K562 (cell line): ENCODE results near the gene YAF2. TPM values are rescaled to one million over a fixed set of nuclear protein-coding genes. Genes with fewer than 3 reads are reported as not detected.

Experiments
- CCNT2 ChIP-seq: IDR thresholded peaks from 2 replicates; pipeline ENCODE4 v1.6.1; 2011; ENCODE audit warnings: borderline replicate concordance, low read depth, mild to moderate bottlenecking, moderate library complexity, mixed read lengths, low read length; ENCODE audit not compliant: insufficient read length; ENCODE audit errors: extremely low read depth
- CHD2 ChIP-seq: IDR thresholded peaks from 2 replicates; pipeline ENCODE4 v1.6.1; 2011; ENCODE audit warnings: low read depth, low read length
- CTBP1 ChIP-seq: fragments of 450-650 bp; IDR thresholded peaks from 2 replicates; pipeline ENCODE4 v1.6.1; 2016; ENCODE audit warnings: borderline replicate concordance
- ELF2 ChIP-seq: fragments of 250-450 bp; sonication (Bioruptor Pico); IDR thresholded peaks from 2 replicates; pipeline ENCODE4 v1.5.0; 2021; ENCODE audit warnings: mild to moderate bottlenecking
- FOSL1 ChIP-seq: fragments of 200-800 bp; sonication (Bioruptor generic); conservative IDR thresholded peaks from 2 replicates; pipeline ENCODE4 v1.6.1; 2016; ENCODE audit warnings: missing genetic modification characterization, missing compliant biosample characterization
- HDAC1 ChIP-seq, 2 experiments: fragments of 450-650 bp; IDR thresholded peaks; 2 replicates each; pipeline ENCODE4 v1.6.1; 2016 to 2017; ENCODE audit warnings: inconsistent platforms in 1 of 2, mild to moderate bottlenecking in 1 of 2, moderate library complexity in 1 of 2
- HIVEP1 ChIP-seq: fragments of 250-450 bp; sonication (Bioruptor Pico); IDR thresholded peaks from 2 replicates; pipeline ENCODE4 v1.4.0; 2020; ENCODE audit warnings: mild to moderate bottlenecking
- HNRNPK ChIP-seq: fragments of 200-400 bp; formaldehyde crosslinking; IDR thresholded peaks from one replicate; pipeline ENCODE4 v1.6.1; 2018; ENCODE audit warnings: mild to moderate bottlenecking, low read depth, low read length; ENCODE audit not compliant: poor library complexity, severe bottlenecking
- HOMEZ ChIP-seq: fragments of 250-450 bp; sonication (Bioruptor Pico); IDR thresholded peaks from 2 replicates; pipeline ENCODE4 v1.4.0; 2020; ENCODE audit warnings: mild to moderate bottlenecking, moderate library complexity
- NFATC3 ChIP-seq: fragments of 450-650 bp; IDR thresholded peaks from 2 replicates; pipeline ENCODE4 v1.6.1; 2017; ENCODE audit warnings: mild to moderate bottlenecking
- PBX2 ChIP-seq, 2 experiments: IDR thresholded peaks in 1 of 2; conservative IDR thresholded peaks in 1 of 2; 2 replicates each; pipeline ENCODE4 v1.6.1; 2016; ENCODE audit warnings: low read depth in 2 of 2, mild to moderate bottlenecking in 1 of 2, missing compliant biosample characterization in 1 of 2, missing genetic modification characterization in 1 of 2, moderate library complexity in 1 of 2
- PRMT5 ChIP-seq: sonication (generic); formaldehyde crosslinking; IDR thresholded peaks from 2 replicates; pipeline ENCODE4 v1.5.0; 2020; ENCODE audit warnings: missing genetic modification reagents
- PURB ChIP-seq: sonication (generic); formaldehyde crosslinking; IDR thresholded peaks from 2 replicates; pipeline ENCODE4 v1.9.0; 2021; ENCODE audit warnings: low read depth, mild to moderate bottlenecking, missing genetic modification reagents
- RNF2 ChIP-seq: sonication (generic); IDR thresholded peaks from 2 replicates; pipeline ENCODE4 v1.6.1; 2016
- RREB1 ChIP-seq: fragments of 250-450 bp; sonication (Bioruptor Pico); IDR thresholded peaks from 2 replicates; pipeline ENCODE4 v1.4.0; 2020
- SPI1 ChIP-seq: IDR thresholded peaks from 2 replicates; pipeline ENCODE4 v1.6.1; 2011; ENCODE audit warnings: low read depth, low read length, control low read depth, borderline replicate concordance
- ZFPM2 ChIP-seq: fragments of 250-450 bp; sonication (Bioruptor Pico); IDR thresholded peaks from 2 replicates; pipeline ENCODE4 v1.5.1; 2022; ENCODE audit warnings: mild to moderate bottlenecking
- ZNF263 ChIP-seq: sonication (generic); formaldehyde crosslinking; IDR thresholded peaks from 2 replicates; pipeline ENCODE4 v1.8.0; 2022; ENCODE audit warnings: mild to moderate bottlenecking, missing genetic modification reagents, borderline replicate concordance
- ZNF586 ChIP-seq: fragments of 450-650 bp; formaldehyde crosslinking; conservative IDR thresholded peaks from 2 replicates; pipeline ENCODE4 v1.4.0; 2020; ENCODE audit warnings: mild to moderate bottlenecking, moderate library complexity
- polyA plus RNA-seq, 8 experiments: library from polyadenylated mRNA; depleted of rRNA in 4 of 8; stranded (reverse) in 5 of 8; unstranded in 3 of 8; fragments of >200 nt; fragmentation: Nextera tagmentation in 2 of 8; fragmentation: Illumina TruSeq in 1 of 8; extraction: Ambion mirVana in 2 of 8; extraction: Trizol in 1 of 8; gene quantifications; 2 replicates each; pipeline versions ENCODE4 v1.2.1 to v1.2.3, GENCODE V29; 2011 to 2014; ENCODE audit warnings: inconsistent platforms in 1 of 8, missing spikeins in 1 of 8
- total RNA-seq, 7 experiments: library from RNA; depleted of rRNA in 6 of 7; stranded (reverse); fragments of >200 nt in 6 of 7; fragmentation: Illumina TruSeq in 2 of 7; extraction: Trizol in 2 of 7; gene quantifications; 2 replicates each; pipeline versions ENCODE4 v1.2.1 to v1.2.3, GENCODE V29; 2011 to 2021; ENCODE audit warnings: low replicate concordance in 1 of 7

Gene YAF2
- total and polyA plus RNA-seq, 9 of the 15 experiments (the other 6 are each of a cell fraction or from before 2014, with no cell fraction given): 10.6 to 26.4 (median 21.3) TPM

GRCh38 chr12:42141981-42142606 lies 96.0 kb downstream of the YAF2 start (continued):
- no peak for TF ChIP-seq ZFPM2 (CRISPR knock-in tag)
- 0 out of 2 replicates have a peak, but pooled peaks have one; percentile 32 for TF ChIP-seq SPI1
- 0 out of 2 replicates have a peak, but pooled peaks have one; percentile 51 for TF ChIP-seq CTBP1
- TF ChIP-seq HIVEP1: no peak
- no peak for TF ChIP-seq PURB (CRISPR knock-in tag)
- TF ChIP-seq FOSL1 (tag): 0 out of 2 replicates have a peak, but pooled peaks have one; percentile 15
- TF ChIP-seq RREB1: no peak
- TF ChIP-seq PRMT5 (CRISPR knock-in tag): no peak
- TF ChIP-seq HOMEZ (CRISPR knock-in tag): no peak
- no peak for TF ChIP-seq ELF2 (CRISPR knock-in tag)
- no peak for TF ChIP-seq NFATC3
- no peak for TF ChIP-seq PBX2 (CRISPR knock-in tag; IDR thresholded peaks at IDR 0.05; ENCODE audit: low read depth)
- TF ChIP-seq PBX2 (tag; conservative IDR thresholded peaks at IDR 0.05; ENCODE audit: low read depth): no peak
- no peak for TF ChIP-seq ZNF263
- no peak for TF ChIP-seq CHD2
- TF ChIP-seq HNRNPK: no peak
- TF ChIP-seq ZNF586 (CRISPR knock-in tag): no peak
- peak in 1 of 2 experiments; percentile 85; a peak in 2 of 4 replicates for TF ChIP-seq HDAC1 (IDR thresholded peaks at IDR 0.05)
- no peak for TF ChIP-seq RNF2
- peak; percentile 39 for TF ChIP-seq CCNT2
